Amniotic epithelial cell (primary cell): Measurements from ENCODE around the gene AAR2.

Source experiments
- DNase-seq: peaks from one replicate; pipeline ENCODE4 v3.0.0-alpha.2; 2010; ENCODE audit warnings: low read depth

AAR2 gene

DNA sequence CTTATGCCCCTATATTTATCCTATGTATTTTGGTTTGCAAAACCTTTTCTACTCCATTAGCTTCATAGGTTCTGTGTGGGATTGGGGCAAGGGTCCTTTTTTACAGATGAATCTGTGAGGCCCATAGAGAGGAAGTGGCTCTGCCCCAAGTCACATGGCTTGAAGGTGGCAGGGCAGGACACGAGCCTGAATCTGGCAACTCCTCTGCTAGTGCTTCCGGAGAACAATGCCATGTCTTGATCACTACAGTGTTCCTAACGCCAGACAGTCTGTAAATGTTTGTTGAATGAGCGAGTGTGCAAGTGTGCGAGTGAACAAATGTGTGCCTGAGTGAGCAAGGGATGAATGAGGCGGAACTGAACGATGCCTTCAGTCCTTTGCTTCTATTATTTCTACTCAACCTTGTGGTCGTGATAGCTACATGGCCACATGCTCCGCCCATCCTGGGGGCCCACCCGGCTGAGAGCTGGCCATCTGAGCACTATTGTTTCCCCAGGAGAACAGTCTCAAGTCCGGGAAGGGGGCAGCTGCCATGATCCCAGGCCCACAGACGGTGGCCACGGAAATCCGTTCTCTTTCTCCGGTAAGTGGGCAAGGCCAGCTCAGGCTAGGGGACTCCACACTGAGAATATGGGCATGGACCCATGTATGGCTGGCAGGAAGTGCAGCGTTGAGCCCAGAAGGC is 17.8 kb upstream of the AAR2 start:
- no peak for DNase-seq

DNA sequence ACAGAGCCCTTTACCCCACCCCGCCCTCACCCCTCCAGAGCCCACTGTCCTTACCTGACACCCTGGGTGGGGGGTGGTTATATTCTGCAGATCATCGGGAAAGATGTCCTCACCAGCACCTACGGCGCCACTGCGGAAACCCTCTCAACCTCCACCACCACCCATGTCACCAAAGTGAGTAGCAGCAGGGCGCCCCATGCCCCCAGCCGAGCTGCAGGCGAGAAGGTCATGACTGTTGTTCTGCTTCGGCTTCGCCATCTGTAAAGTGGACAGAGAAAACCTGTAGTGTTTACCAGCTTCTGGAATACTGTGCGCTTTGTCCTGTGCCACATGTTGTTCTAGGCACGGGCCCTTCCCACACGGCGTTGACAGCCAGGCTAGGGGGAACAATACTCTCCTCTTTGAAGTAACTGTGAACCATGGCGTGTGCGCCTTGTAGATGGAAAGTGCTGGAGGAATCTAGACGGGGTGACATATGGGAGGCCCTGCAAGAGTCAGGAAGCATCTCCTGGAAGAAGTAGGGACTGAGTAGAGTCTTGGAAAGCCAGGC is 16.5 kb upstream of the AAR2 start:
- no peak for DNase-seq

DNA sequence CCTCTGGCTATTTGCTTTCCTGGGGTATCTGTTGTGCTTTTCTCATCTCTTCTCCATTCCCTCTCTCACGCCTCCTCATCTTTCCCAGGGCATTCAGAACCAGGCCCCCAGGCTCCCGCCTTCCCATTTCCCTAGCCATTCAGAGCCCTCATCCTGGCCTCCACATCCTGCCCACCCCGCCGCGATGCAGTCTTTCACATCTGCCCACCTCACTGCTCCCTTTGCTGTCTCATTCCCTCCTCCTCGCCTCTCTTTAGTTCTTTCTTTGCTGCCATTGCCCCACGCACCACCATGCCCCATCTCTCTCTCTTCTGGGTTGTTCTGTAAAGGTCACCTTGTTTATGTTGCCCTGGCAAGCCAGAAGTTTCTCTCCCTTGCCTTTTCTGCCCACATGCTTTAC is 10.6 kb upstream of the AAR2 start:
- DNase-seq = no peak

DNA sequence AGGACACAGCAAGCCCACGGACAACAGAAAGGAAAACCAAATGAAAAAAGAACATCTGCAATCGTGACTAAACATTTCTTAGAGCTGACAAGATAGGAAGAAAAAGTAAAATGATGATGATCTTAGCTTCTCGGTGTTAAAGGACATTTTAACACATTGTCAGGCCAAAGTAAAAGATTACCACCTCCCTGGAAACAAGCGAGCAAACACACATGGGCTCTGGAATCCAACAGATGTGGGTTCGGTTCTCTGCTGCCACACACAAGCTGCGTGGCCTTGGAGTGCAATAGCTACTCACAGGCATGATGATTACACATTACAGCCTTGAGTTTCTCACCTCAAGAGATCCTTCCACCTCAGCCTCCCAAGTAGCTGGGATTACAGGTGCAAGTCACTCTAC is 7.5 kb upstream of the AAR2 start:
- DNase-seq = no peak

DNA sequence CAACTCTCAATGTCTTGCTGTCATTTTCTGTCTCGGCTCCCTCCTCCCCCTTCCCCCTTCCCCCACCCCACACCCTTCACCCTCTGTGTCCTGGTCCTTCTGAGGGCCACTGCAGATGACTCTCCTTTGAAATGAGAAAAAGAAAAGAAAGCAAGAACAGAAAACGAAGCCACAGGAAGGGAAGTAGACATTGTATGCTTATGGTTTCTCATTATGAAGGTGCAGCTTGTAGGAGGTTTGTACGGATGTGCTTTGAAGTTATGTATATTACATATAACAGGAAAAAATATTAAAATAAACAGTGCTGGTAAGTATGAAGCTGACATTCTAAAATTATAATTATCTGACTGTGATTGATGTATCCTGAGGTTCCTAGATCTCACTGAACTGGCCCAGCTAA is 6.3 kb upstream of the AAR2 start:
- no peak for DNase-seq

DNA sequence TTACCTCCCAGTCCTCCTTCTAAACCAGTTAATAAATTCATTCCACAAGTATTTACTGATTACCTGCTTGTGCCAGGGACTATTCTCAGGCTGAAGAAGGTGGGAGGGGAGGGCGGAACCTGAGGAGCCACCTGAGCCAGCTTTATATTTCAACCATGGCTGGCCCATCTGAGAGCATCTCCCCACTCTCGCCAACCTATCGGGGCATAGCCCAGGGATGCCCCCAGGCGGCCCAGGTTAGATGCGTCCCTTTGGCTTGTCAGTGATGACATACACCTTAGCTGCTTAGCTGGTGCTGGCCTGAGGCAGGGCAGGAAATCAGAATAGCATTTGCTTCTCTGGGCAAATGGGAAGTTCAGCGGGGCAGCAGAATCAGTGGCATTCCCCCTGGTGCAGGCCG is 4.9 kb upstream of the AAR2 start:
- no peak for DNase-seq

DNA sequence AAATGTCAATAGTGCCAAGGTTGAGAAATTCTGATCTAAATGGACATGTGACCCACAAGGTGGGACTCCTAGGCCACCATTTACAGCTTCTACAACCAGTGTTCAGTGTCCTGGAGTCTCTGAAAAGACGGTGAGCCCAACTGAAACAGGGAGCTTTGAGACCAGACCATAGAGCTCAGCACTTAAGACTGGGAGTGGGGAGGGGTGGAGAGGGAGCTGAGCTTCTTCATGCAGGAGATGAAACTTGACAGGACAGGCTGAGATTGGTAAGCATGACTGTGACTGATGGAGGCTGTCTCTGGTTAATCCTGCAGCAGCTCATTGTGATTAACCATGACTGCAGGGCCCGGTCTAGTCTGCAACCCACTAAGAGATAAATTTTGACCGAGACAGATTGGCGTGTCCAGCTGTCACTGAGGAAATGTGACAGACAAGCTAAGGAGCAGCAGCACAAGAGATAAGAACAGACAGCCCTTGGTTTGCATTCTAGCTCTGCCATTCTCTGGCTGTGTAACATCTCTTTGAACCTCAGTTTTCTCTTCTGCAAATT is 1.4 kb upstream of the AAR2 start:
- DNase-seq = no peak

DNA sequence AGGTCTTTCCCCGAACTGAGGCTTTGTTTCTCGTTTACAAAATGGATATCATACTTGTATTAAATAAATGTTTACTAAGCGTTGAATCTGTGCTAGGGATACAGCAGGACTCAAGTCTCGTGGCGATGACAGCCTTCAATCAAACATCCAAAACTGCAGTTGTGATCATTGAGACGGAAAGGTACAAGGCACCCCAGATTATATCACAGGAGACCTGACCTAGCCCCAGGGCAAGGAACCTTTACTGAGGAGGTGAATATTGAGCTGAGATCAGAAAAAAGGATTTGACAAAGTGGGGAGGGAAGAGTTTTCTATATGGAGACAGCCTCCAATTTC is 476 bp downstream of the AAR2 start:
- no peak for DNase-seq

DNA sequence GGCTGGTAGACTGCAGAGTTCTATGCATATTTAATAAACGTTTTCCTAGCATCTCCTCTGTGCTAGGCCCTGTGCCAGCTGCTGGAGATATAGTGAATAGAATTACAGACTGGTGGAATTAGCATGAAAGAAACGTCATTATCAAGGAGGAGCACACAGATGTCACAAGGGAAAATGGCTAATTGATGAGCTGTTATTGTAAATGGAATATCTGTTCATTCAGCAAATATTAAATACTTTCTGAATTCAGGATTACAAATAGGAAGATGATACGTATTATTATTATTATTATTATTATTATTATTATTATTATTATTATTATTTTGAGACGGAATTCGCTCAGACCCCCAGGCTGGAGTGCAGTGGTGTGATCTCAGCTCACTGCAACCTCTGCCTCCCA is 1.2 kb downstream of the AAR2 start:
- DNase-seq = no peak

DNA sequence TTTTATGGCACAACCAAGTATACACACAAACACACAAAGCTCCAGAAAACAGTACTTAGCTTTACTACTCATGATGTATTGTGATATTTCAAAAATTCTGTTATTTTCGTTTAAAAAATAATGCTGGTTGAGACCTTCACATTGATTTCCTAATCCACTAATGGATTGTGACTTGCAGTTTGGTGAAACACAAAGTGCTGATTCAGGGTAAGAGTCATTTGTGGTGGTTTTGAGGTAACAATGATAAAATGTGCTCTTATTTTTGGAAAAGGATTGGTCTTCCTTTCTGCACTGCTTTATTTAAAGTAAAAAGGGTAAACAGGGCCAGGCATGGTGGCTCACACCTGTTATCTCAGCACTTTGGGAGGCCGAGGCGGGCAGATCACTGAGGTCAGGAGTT is 1.9 kb downstream of the AAR2 start:
- no peak for DNase-seq

DNA sequence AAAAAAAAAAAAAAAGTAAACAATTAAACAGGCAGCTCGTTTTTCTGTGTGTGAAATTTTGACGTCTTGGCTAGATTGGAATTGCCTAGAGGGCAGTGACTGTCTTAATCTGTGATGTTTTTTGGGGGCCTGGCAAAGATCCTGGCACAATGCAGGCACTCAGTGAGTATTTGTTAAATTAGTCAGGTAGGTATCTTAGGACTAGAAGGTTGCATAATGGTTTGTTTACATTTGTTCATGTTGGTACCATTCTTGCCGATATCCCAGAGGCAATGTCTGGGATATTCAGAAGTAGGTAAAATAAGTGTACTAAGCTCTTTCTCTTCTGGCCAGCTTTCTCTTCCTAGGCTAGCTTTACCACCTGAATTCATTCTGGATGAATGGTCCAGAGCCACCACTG is 2.5 kb downstream of the AAR2 start:
- DNase-seq = peak; percentile 31

DNA sequence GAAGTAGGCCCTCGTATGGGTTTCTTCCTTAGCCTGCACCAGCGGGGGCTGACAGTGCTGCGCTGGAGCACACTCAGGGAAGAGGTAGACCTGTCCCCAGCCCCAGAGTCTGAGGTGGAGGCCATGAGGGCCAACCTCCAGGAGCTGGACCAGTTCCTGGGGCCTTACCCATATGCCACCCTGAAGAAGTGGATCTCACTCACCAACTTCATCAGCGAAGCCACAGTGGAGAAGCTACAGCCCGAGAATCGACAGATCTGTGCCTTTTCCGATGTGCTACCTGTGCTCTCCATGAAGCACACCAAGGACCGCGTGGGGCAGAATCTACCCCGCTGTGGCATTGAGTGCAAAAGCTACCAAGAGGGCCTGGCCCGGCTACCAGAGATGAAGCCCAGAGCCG is 3.8 kb downstream of the AAR2 start:
- no peak for DNase-seq

DNA sequence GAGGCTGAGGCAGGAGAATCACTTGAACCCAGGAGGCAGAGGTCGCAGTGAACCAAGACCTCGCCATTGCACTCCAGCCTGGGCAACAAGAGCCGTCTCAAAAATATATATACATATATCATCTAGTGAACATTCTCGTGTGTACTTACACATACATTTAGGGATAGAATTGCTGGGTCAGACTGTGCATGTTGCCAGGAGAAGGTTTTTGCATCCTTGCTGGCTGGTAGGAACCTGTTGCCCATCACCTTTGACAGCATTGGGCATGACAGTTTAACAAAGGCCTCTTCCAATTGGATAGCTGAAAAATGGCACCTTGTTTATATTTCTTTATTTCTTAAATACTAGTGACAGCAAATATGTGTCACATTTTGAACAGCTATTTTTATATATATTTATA is 5.4 kb downstream of the AAR2 start:
- no peak for DNase-seq

DNA sequence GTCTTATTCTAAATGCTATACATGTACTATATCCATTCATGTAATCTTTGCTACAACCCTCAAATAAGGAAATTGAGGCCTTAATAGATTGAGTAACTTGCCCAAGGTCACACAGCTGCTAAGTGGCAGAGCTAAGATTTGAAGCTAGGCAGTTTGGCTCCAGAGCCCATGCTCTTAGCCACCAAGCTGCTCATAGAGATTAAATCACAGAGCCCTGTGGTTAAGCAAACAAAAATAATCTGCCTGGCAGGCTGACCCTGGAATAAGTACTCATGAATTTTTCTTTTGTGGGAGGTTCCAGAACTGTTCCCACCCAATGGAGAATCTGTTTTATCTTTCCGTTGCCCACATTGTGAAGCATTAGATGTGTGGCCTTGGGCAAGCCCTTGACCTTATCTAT is 7.4 kb downstream of the AAR2 start:
- peak; percentile 48 for DNase-seq

DNA sequence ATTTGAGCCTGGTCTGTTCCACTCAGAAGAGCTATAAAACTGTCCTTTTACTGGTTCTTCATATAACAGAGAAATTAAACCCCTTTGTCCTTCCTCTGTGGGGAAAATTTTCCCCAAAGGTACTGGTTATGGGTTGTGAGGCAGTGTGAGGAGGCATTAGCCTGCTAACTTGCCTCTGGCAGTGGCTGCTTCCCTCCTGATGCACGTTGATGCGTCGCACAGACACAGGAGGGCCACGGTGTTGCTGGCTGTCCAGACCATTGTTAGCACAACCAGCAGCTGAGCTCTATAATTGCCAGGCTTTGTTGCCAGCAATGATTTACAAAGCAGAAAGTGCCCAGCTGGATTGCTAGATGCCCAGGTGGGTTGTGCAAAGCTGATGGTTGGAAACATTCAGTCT is 10.1 kb downstream of the AAR2 start:
- DNase-seq = no peak

DNA sequence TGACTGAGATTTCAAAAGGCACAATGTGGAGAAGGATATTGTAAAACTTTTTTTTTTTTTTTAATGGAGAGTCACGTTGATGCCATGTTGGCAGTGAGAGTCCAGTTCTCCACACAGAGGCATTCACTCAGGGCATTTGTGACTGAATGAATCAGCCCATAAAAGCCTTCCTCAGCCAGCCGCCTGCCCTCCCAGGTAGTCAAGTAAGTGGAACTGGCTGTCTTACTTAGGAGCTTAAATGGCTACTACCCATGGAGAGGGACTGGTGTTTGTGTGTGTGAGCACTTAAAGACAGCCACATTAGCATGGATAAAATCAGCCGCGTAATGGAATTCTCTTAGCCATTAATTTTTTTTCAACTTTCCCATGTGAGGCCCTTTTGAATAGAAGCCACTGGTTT is 12.6 kb downstream of the AAR2 start:
- no peak for DNase-seq

DNA sequence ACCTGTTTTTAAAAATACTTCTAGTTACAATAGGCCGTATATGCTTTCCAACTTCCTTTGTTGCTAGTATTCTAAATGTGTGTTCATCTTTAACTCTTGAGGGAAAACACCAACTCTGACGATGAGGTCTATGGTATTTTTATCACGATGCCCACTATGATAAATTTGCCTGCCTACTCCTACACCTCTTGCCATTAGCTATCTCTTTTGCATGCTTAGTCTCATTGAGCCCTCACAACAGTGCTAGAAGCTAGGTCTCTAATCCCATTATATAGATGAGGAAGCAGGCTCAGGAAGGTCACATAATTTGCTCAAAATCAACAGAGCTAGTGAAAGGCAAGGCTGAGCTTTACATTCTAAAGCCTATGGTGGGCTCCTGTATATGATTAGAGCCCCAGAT is 13.2 kb downstream of the AAR2 start:
- DNase-seq = no peak

DNA sequence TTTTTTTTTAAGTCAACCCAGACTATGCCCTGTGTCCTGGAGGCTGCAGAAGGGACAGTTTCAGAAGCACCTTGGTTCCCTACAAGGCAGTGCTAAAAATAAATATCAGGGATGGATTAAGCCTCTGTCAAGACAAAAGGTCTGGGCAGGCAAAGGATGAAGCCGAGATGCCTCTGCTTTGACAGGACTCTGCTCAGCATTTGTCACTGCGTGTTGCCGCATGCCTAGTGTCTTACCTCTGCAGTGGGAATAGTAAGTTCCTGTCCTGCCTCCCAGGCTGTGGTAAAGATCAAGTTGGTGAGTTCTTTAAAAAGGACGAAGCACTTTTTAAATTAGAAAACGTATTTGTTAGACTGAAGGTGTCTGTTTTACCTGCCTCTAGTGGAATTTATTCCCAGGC is 15.1 kb downstream of the AAR2 start:
- DNase-seq = no peak

DNA sequence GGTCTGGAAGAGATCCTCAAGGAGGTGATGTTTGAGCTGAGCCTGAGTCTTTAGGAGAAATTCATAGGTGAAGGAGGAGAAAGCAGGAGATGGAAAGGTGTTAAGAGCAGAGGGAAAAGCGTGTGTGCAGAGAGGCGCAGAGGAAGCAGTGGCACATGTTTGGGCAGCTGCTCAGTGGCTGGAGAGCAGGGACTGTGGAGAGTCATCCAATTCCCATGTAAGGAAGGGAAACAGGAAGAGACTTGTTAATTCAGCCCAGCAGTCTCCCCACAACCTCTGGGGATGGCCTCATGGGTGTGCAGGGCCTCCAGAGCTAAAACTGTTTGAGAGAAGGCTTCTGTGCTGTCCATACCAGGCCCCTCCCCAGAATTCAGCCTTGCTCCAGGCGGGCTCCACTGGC is 16.2 kb downstream of the AAR2 start:
- no peak for DNase-seq

DNA sequence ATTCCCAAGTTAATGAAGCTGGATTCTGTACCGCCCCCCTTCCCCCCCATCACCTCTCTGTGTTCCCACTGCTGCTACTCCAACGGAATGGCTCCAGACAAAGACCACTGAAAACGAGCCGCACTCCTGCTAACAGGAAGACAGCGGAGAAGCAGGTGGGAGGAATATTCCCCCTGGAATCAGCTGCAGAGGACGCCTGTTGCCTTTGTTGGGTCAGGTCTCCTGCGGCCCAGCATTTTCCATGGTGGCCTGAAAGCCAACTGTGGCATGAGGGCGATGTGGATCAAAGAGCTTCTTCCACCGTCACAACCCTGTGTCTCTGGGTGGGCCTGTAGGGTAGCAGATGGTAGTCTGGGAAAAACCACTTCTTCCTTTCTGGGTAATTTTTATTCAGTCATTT is 16.8 kb downstream of the AAR2 start:
- no peak for DNase-seq

DNA sequence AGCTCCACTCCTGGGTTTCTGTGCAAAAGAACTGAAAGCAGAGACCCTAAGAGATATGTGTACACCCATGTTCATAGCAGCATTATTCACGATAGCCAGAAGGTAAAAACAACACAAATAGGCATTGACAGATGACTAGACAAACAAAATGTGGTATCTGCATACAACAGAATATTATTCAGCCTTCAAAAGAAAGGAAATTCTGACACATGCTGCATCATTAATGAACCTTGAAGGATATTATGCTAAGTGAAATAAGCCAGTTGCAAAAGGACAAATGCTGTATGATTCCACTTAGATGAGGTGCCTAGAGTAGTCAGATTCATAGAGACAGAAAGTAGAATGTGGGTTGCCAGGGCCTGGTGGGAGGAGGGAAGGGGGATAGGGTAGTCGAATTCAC is 17.8 kb downstream of the AAR2 start:
- no peak for DNase-seq

DNA sequence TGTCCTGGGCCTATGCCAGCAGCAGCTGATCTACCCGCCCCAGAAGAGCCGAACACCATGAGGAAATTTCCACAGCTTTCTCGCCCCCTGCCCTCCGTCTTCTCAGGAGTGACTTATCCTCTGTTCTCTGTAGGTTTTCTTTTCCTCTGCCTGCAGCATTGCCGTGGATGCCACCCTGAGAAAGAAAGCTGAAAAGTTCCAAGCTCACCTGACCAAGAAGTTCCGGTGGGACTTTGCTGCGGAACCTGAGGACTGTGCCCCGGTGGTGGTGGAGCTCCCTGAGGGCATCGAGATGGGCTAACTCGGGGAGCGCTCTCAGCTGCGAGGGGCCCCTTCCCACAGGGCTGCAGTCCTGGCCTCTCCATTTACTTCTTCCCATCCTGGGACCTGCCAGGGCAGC is 19.2 kb downstream of the AAR2 start:
- DNase-seq = no peak

DNA sequence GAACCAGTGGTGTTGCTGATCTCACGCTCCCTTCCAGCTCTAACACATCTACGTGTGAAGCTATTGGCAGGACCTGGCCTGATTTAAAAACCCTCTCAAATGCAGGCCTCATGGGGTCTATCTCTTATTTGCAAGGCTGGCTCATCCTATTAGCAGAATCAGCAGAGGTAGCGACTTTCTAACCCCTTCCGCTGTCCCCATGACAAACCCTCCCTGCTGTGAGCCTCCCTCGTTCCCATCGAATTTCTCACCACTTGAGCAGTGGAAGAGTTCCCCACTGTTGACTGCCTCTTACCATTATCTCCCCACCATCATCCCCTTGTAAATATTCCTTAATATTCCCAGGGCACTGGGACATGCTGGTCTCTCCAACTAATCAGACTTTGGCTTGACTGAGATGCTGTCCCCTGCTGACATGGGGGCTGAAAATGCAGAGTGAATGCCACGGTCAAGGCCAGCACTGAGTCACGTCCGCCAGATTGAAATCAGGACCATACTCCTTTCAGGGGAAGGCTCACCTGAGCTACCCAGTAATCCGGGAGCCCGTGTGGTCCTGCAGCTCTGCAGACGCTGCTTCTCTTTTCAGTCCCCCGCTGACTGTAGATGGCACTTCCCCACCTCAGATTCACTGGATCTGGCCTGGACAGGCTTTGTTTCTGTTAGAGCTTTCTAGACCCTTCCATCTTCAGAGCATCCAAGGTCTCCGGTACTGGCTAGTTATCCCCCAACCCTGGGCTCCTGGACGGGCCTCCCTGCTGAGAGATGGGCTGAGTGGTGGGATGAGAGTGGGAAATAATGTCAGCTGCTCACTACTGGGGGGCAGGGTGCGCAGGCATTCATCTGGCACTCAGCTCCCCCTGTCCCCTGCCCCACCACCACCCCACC is 23.1 kb downstream of the AAR2 start:
- DNase-seq = no peak
